HT-29 (cell line): Measurements from ENCODE around the gene RGPD3. TPM values are rescaled to one million over a fixed set of nuclear protein-coding genes. Genes with fewer than 3 reads are reported as not detected.
"Not testable (repeated sequence)": the region's sequence is repeated elsewhere in the genome, so short reads cannot be mapped to it uniquely, and the experiment has no call there.

ENCODE experiments used
- DNase-seq: peaks from one replicate; pipeline ENCODE4 v3.0.0-alpha.2; 2015; ENCODE audit warnings: low spot score
- total RNA-seq: library from RNA; depleted of rRNA; stranded (reverse); fragments of >200 nt; shearing (Covaris generic); gene quantifications from 2 replicates; pipeline ENCODE4 v1.2.3, GENCODE V29; 2014; rRNA removed

The RGPD3 gene
- total RNA-seq, result 0.03 TPM in 1 of 2 replicates, not detected in the other

- not testable (repeated sequence) for DNase-seq
Observed at GRCh38 chr2:106468107-106468506, at the start of gene RGPD3. Gene RGPD3 (minus strand): TSS chr2:106468413. CDS start chr2:106468288, 125 bp downstream.

GRCh38 chr2:106517329-106517728 lies 49.1 kb upstream of the RGPD3 start:
- no peak for DNase-seq

- no peak for DNase-seq
Observed at GRCh38 chr2:106516864-106517263, 48.7 kb upstream of the RGPD3 start.

GRCh38 chr2:106516436-106516835 lies 48.2 kb upstream of the RGPD3 start:
- DNase-seq, result no peak

GRCh38 chr2:106514827-106515226 lies 46.6 kb upstream of the RGPD3 start:
- not testable (repeated sequence) for DNase-seq

GRCh38 chr2:106513391-106513790 lies 45.2 kb upstream of the RGPD3 start:
- DNase-seq, result not testable (repeated sequence)

- DNase-seq, result not testable (repeated sequence)
Observed at GRCh38 chr2:106511934-106512333, 43.7 kb upstream of the RGPD3 start.

- peak; percentile 25 for DNase-seq
Observed at GRCh38 chr2:106511476-106511901, 43.3 kb upstream of the RGPD3 start.

GRCh38 chr2:106510791-106511190 lies 42.6 kb upstream of the RGPD3 start:
- DNase-seq, result not testable (repeated sequence)

GRCh38 chr2:106509374-106509770 lies 41.2 kb upstream of the RGPD3 start:
- DNase-seq, result not testable (repeated sequence)

GRCh38 chr2:106508660-106509373 lies 40.6 kb upstream of the RGPD3 start:
- not testable (repeated sequence) for DNase-seq

GRCh38 chr2:106506002-106506687 lies 37.9 kb upstream of the RGPD3 start:
- DNase-seq, result not testable (repeated sequence)

GRCh38 chr2:106504787-106505186 lies 36.6 kb upstream of the RGPD3 start:
- DNase-seq, result not testable (repeated sequence)

GRCh38 chr2:106504192-106504591 lies 36.0 kb upstream of the RGPD3 start:
- not testable (repeated sequence) for DNase-seq

GRCh38 chr2:106502351-106502750 lies 34.1 kb upstream of the RGPD3 start:
- DNase-seq, result not testable (repeated sequence)

GRCh38 chr2:106500350-106500749 lies 32.1 kb upstream of the RGPD3 start:
- DNase-seq, result not testable (repeated sequence)

GRCh38 chr2:106498549-106498948 lies 30.3 kb upstream of the RGPD3 start:
- DNase-seq, result not testable (repeated sequence)

GRCh38 chr2:106492913-106493312 lies 24.7 kb upstream of the RGPD3 start:
- DNase-seq, result not testable (repeated sequence)

- not testable (repeated sequence) for DNase-seq
Observed at GRCh38 chr2:106492399-106492798, 24.2 kb upstream of the RGPD3 start.

- DNase-seq, result not testable (repeated sequence)
Observed at GRCh38 chr2:106489701-106490100, 21.5 kb upstream of the RGPD3 start.

- not testable (repeated sequence) for DNase-seq
Observed at GRCh38 chr2:106487386-106488191, 19.4 kb upstream of the RGPD3 start.
